ENCODE results near the gene G6PC2.

G6PC2 gene

GRCh38 chr2:168949324-168949723 is 48.2 kb downstream of the G6PC2 start:
- no peak for DNase-seq

- no peak for DNase-seq
Measured at GRCh38 chr2:168951871-168952270, 50.8 kb downstream of the G6PC2 start.

GRCh38 chr2:168952424-168952823 is 51.3 kb downstream of the G6PC2 start:
- no peak for DNase-seq

- no peak for DNase-seq
Measured at GRCh38 chr2:168954256-168954655, 53.2 kb downstream of the G6PC2 start.

- no peak for DNase-seq
Measured at GRCh38 chr2:168955321-168955720, 54.2 kb downstream of the G6PC2 start.

- DNase-seq = no peak
Measured at GRCh38 chr2:168956392-168956791, 55.3 kb downstream of the G6PC2 start.

Measured in NCI-H524 treated with DMSO at 0.1 percent for 48 hours (cell line).